Measurements from ENCODE around the gene ANKRD30B. TPM values are rescaled to one million over a fixed set of nuclear protein-coding genes. Genes with fewer than 3 reads are reported as not detected.
"Not testable (repeated sequence)": the region's sequence is repeated elsewhere in the genome, so short reads cannot be mapped to it uniquely, and the experiment has no call there.

The ANKRD30B gene
- total RNA-seq, 1 experiment from 2014 or later, result not detected

- H3K4me3 Mint-ChIP-seq (ENCODE audit: low read depth, unreplicated experiment); BruUV-seq (replicated peaks); H3K36me3 Mint-ChIP-seq (ENCODE audit: insufficient read depth, unreplicated experiment); H3K4me1 Mint-ChIP-seq (ENCODE audit: low read depth, unreplicated experiment); DNase-seq; CTCF ChIA-PET; H3K9me3 Mint-ChIP-seq (ENCODE audit: low read depth, unreplicated experiment); intact Hi-C loops (cut with micrococcal nuclease; ENCODE audit: unreplicated experiment); H3K27ac Mint-ChIP-seq (ENCODE audit: unreplicated experiment); H3K27me3 Mint-ChIP-seq (ENCODE audit: unreplicated experiment): not testable (repeated sequence)
These were observed 79.1 kb downstream of the ANKRD30B start for GRCh38 chr18:14826972-14827632.

GRCh38 chr18:14841607-14842006, 93.6 kb downstream of the ANKRD30B start:
- H3K36me3 Mint-ChIP-seq (ENCODE audit: insufficient read depth, unreplicated experiment); DNase-seq; CTCF ChIA-PET; H3K27me3 Mint-ChIP-seq (ENCODE audit: unreplicated experiment); intact Hi-C loops (cut with micrococcal nuclease; ENCODE audit: unreplicated experiment); H3K4me1 Mint-ChIP-seq (ENCODE audit: low read depth, unreplicated experiment); H3K9me3 Mint-ChIP-seq (ENCODE audit: low read depth, unreplicated experiment); BruUV-seq (replicated peaks); H3K27ac Mint-ChIP-seq (ENCODE audit: unreplicated experiment); H3K4me3 Mint-ChIP-seq (ENCODE audit: low read depth, unreplicated experiment): not testable (repeated sequence)

GRCh38 chr18:14851533-14851932, 103.6 kb downstream of the ANKRD30B start:
- DNase-seq; CTCF ChIA-PET; H3K4me1 Mint-ChIP-seq (ENCODE audit: low read depth, unreplicated experiment); H3K9me3 Mint-ChIP-seq (ENCODE audit: low read depth, unreplicated experiment); intact Hi-C loops (cut with micrococcal nuclease; ENCODE audit: unreplicated experiment); BruUV-seq (replicated peaks); H3K36me3 Mint-ChIP-seq (ENCODE audit: insufficient read depth, unreplicated experiment); H3K27ac Mint-ChIP-seq (ENCODE audit: unreplicated experiment); H3K27me3 Mint-ChIP-seq (ENCODE audit: unreplicated experiment): not testable (repeated sequence)
- H3K4me3 Mint-ChIP-seq (ENCODE audit: low read depth, unreplicated experiment), result peak overlapping the region; percentile 43

GRCh38 chr18:14855634-14856033, 107.7 kb downstream of the ANKRD30B start:
- H3K27ac Mint-ChIP-seq (ENCODE audit: unreplicated experiment); H3K9me3 Mint-ChIP-seq (ENCODE audit: low read depth, unreplicated experiment); H3K4me1 Mint-ChIP-seq (ENCODE audit: low read depth, unreplicated experiment); intact Hi-C loops (cut with micrococcal nuclease; ENCODE audit: unreplicated experiment); BruUV-seq (replicated peaks); CTCF ChIA-PET; DNase-seq; H3K4me3 Mint-ChIP-seq (ENCODE audit: low read depth, unreplicated experiment); H3K27me3 Mint-ChIP-seq (ENCODE audit: unreplicated experiment); H3K36me3 Mint-ChIP-seq (ENCODE audit: insufficient read depth, unreplicated experiment): not testable (repeated sequence)

GRCh38 chr18:14856256-14856655, 108.3 kb downstream of the ANKRD30B start:
- BruUV-seq (replicated peaks); H3K4me3 Mint-ChIP-seq (ENCODE audit: low read depth, unreplicated experiment); CTCF ChIA-PET; H3K36me3 Mint-ChIP-seq (ENCODE audit: insufficient read depth, unreplicated experiment); DNase-seq; intact Hi-C loops (cut with micrococcal nuclease; ENCODE audit: unreplicated experiment); H3K4me1 Mint-ChIP-seq (ENCODE audit: low read depth, unreplicated experiment); H3K27ac Mint-ChIP-seq (ENCODE audit: unreplicated experiment); H3K27me3 Mint-ChIP-seq (ENCODE audit: unreplicated experiment); H3K9me3 Mint-ChIP-seq (ENCODE audit: low read depth, unreplicated experiment): not testable (repeated sequence)

GRCh38 chr18:14858514-14858913, 110.5 kb downstream of the ANKRD30B start:
- H3K9me3 Mint-ChIP-seq (ENCODE audit: low read depth, unreplicated experiment); H3K27me3 Mint-ChIP-seq (ENCODE audit: unreplicated experiment); H3K36me3 Mint-ChIP-seq (ENCODE audit: insufficient read depth, unreplicated experiment); DNase-seq; BruUV-seq (replicated peaks); H3K27ac Mint-ChIP-seq (ENCODE audit: unreplicated experiment); H3K4me3 Mint-ChIP-seq (ENCODE audit: low read depth, unreplicated experiment); intact Hi-C loops (cut with micrococcal nuclease; ENCODE audit: unreplicated experiment); H3K4me1 Mint-ChIP-seq (ENCODE audit: low read depth, unreplicated experiment); CTCF ChIA-PET: not testable (repeated sequence)

- H3K27ac Mint-ChIP-seq (ENCODE audit: unreplicated experiment); H3K9me3 Mint-ChIP-seq (ENCODE audit: low read depth, unreplicated experiment); intact Hi-C loops (cut with micrococcal nuclease; ENCODE audit: unreplicated experiment); H3K4me1 Mint-ChIP-seq (ENCODE audit: low read depth, unreplicated experiment); BruUV-seq (replicated peaks); DNase-seq; CTCF ChIA-PET; H3K4me3 Mint-ChIP-seq (ENCODE audit: low read depth, unreplicated experiment); H3K36me3 Mint-ChIP-seq (ENCODE audit: insufficient read depth, unreplicated experiment): not testable (repeated sequence)
- H3K27me3 Mint-ChIP-seq (ENCODE audit: unreplicated experiment), result peaks cover 12% of the 10 kb centered on the region
These were observed 112.0 kb downstream of the ANKRD30B start for GRCh38 chr18:14859995-14860394.

- peaks cover 23% of the 10 kb centered on the region for H3K27me3 Mint-ChIP-seq (ENCODE audit: unreplicated experiment)
- H3K4me1 Mint-ChIP-seq (ENCODE audit: low read depth, unreplicated experiment); H3K4me3 Mint-ChIP-seq (ENCODE audit: low read depth, unreplicated experiment); BruUV-seq (replicated peaks); H3K36me3 Mint-ChIP-seq (ENCODE audit: insufficient read depth, unreplicated experiment); H3K9me3 Mint-ChIP-seq (ENCODE audit: low read depth, unreplicated experiment); DNase-seq; H3K27ac Mint-ChIP-seq (ENCODE audit: unreplicated experiment); intact Hi-C loops (cut with micrococcal nuclease; ENCODE audit: unreplicated experiment); CTCF ChIA-PET: not testable (repeated sequence)
These were observed 118.5 kb downstream of the ANKRD30B start for GRCh38 chr18:14866426-14866825.

- H3K9me3 Mint-ChIP-seq (ENCODE audit: low read depth, unreplicated experiment); H3K36me3 Mint-ChIP-seq (ENCODE audit: insufficient read depth, unreplicated experiment); CTCF ChIA-PET; DNase-seq; BruUV-seq (replicated peaks); H3K4me1 Mint-ChIP-seq (ENCODE audit: low read depth, unreplicated experiment); intact Hi-C loops (cut with micrococcal nuclease; ENCODE audit: unreplicated experiment); H3K4me3 Mint-ChIP-seq (ENCODE audit: low read depth, unreplicated experiment); H3K27ac Mint-ChIP-seq (ENCODE audit: unreplicated experiment): not testable (repeated sequence)
- H3K27me3 Mint-ChIP-seq (ENCODE audit: unreplicated experiment), result peaks cover 23% of the 10 kb centered on the region
These were observed 120.0 kb downstream of the ANKRD30B start for GRCh38 chr18:14867988-14868387.

GRCh38 chr18:14868825-14869224, 120.9 kb downstream of the ANKRD30B start:
- H3K27ac Mint-ChIP-seq (ENCODE audit: unreplicated experiment); H3K36me3 Mint-ChIP-seq (ENCODE audit: insufficient read depth, unreplicated experiment); CTCF ChIA-PET; BruUV-seq (replicated peaks); H3K4me3 Mint-ChIP-seq (ENCODE audit: low read depth, unreplicated experiment); DNase-seq; intact Hi-C loops (cut with micrococcal nuclease; ENCODE audit: unreplicated experiment); H3K9me3 Mint-ChIP-seq (ENCODE audit: low read depth, unreplicated experiment); H3K4me1 Mint-ChIP-seq (ENCODE audit: low read depth, unreplicated experiment): not testable (repeated sequence)
- H3K27me3 Mint-ChIP-seq (ENCODE audit: unreplicated experiment), result peaks cover 23% of the 10 kb centered on the region

Data from Calu3 (cell line).